K562 treated with DMSO at 1 percent for 48 hours (cell line): ENCODE measurements around the gene RNF208. TPM values are rescaled to one million over a fixed set of nuclear protein-coding genes. Genes with fewer than 3 reads are reported as not detected.

Source experiments
- total RNA-seq: library from RNA; unstranded; fragments of 300-600 nt; gene quantifications from 2 replicates; pipeline ENCODE4 v1.2.3, GENCODE V29; 2022; ENCODE audit warnings: low replicate concordance; ENCODE audit errors: extremely low read depth

Gene RNF208, protein sequence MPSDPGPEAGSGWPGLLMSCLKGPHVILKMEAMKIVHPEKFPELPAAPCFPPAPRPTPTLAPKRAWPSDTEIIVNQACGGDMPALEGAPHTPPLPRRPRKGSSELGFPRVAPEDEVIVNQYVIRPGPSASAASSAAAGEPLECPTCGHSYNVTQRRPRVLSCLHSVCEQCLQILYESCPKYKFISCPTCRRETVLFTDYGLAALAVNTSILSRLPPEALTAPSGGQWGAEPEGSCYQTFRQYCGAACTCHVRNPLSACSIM
- not detected in 2 replicates for total RNA-seq

DNA sequence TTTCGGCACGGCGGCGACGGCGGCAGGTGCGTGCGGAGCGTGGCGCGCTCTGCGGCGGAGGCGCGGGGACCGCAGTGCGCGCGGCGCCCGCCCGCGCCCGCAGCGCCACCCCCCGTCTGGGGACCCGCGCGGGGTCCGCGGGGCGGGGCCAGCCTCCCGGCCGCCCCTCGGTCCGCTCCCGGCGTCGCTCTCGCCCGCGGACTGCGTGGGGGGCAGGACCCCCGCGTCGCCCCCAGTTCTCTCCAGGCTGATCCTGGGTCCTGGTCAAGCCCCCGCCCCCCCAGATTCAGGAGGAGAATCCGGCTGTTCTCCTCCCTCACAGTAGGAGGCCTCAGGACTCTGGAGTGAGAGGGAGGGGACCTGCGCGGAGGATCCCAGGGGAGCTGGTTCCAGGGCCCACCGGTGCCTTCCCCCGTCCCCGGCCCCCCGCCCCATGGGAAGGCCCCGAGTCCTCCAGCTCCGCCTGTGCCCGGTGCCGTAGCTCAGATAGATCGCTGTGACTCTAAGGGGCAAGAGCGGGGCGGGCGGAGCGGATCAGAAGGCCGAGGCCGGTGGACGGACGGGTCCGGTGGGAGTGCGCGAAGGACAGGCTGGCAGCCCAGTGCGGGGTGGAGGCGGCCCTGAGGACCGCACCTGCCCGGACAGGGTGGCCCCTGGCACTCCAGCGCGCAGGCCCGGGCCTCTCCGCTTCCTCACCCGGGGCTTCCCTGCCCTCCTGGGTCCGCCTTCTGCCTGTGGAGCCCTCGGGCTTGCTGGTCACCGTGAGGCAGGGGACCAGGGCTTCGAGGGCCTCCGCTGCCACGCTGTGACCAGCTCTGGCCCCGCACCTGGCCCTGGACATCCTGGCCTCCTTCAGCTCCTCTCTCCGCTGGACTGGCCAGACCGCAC is at the start of gene RNF208:
Gene RNF208 (minus strand): TSS at position 51 of the 888 bp plus-strand sequence. CDS start 1,028 bp downstream, outside the sequence.

DNA sequence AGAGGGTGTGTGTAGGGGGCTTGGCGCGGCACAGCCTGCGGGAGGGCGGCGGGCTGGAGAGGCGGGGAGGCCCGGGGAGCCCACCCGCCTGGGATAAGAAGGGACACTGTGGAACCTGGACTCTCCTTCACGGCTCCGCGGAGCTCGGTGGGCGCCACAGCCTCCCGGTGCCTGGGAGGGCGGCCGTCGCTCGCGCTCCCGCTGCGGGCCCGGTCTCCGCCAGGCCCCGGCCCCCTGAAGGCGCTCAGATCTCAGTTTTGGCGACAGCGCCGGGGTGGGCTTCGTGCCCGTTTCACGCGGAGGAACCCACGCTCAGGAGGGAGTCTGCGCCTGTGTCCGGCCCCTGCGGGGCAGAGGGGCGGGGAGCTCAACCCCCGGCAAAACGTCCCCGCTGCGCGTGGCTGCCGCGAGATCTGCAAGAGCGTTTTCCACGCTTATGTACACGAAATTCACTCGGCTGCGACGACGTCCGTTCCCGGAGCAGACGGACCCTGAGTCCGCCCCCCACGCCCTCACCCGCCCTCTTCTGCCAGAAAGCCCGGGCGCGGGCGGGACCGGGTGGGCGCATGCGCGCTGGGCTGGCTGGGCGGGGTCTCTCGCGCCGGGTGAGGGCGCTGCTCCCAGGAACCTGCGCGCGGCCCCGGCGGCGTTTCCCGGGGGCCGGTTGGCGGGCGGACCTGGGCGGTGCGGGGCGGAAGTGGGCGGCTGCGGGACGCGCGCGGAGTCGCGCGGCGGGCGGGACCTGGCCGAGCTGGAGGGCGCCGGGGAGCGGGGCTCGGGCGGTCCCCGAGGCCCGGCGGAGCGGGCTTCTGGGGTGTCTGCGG is 32.8 kb upstream of the RNF208 start, which contains the start of gene NELFB:
Gene NELFB (plus strand): TSS at position 704 of the 824 bp plus-strand sequence.

DNA sequence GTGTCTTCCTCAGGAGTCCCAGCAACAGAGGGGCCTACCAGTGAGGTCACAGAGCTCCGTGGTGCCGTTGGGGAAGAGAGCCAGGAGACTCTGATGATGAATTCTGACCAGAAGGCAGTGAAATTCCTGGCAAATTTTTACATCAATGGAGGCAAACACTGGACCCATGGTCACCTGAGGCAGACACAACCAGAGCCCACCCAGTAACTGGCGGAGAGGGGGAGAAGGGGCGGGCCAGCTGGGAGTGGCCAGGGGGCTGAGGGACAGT is 29.1 kb upstream of the RNF208 start, which contains the start of gene STPG3:
Gene STPG3 (plus strand): TSS at position 93 of the 268 bp plus-strand sequence. CDS start 1 bp downstream, at position 94.

DNA sequence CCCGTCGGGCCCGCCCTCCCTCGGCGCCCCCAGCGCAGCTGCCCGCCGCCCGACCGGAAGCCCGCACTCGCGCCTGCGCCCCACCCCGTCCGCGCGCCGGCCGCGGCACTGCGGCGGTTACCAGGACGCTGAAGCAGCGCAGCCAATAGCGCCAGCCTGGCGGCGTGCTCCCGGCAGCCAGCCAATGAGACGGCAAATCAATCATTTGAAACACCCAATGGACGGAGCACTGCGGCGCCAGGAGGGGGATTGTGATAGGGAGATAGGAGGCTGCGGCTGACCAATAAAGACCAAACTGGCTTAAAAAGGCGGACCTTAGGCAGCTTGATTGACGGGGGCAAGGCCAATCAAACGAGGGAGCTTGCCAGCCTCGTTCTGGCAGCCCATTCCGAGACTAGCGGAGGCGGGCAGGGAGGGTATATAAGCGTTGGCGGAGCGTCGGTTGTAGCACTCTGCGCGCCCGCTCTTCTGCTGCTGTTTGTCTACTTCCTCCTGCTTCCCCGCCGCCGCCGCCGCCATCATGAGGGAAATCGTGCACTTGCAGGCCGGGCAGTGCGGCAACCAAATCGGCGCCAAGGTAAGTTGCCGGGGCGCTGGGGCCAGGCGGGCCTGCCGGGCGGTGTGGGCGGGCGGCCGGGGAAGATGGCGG is 18.9 kb upstream of the RNF208 start, which contains the start of gene TUBB4B:
Gene TUBB4B (plus strand): TSS at position 447 of the 649 bp plus-strand sequence. CDS start 74 bp downstream, at position 521.

DNA sequence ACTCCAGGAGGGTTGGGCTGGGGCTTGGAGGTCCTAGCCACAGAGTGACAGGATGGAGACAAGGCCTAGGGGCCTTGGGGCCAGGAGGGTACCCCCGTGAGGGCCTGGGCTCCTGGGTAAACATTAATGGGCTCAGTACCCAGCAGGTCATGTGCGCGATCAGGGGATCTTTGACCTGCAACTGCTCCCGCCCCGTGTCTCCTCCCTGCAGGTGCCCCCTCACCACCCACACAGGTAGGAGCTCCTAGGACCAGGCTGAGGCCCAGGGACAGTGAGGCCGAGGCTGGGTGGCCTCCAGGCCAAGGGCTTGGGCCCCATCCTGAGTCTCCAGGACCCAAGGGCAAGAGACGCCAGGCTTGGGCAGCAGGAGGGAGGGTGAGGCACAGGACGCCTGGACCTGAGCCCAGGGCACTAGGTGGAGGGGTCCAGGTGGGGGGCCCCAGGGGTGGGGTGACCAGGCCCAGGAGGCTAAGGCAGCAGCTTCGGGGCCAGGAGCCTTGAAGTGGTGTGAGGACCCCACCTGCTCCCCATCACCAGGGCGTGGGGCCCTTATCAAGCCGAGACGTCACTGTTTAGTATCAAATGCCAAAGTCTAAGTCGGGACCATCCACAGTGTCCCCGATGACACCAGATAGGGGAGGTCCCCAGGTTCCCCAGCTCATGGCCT is 8.8 kb upstream of the RNF208 start, which contains the start of gene SLC34A3:
Gene SLC34A3 (plus strand): TSS at position 197 of the 667 bp plus-strand sequence. CDS start 802 bp downstream, outside the sequence.

DNA sequence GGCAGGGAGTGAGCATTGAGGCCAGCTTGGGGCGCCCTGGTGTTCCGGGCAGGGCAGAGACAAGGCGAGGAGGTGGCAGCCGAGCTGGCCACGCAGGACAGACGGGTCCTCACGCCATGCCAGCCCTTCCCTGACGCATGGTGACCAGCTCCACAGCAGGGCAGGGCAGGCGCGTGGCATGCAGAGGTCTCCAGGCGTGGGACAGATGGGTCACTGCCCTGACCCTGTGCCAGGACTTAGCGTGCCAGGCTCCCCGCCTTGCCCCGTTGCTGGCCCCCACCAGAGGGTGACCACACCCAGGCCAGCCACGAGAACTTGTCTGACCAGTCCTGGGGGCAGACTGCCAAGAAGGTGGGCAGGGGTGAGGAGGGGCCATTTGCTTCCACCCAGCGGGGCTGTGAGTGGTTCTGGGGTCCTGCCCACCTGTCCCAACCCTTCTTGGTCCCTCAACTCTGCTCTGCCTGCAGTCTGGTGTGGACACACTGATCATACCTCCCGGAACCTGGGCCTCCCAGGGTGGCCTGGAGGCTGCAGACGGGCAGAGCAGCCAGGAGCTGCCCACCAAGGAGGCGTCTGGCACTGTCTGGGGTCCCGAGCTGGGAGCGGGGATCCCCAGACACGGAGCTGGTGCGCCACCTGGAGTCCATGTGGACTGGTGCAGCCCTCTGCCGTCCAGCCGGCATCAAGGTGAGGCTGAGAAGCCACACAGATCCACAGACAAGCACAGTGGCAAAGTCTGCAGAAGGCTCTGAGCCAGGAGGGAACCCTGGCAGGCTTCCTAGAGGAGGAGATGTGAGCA is 5.2 kb upstream of the RNF208 start, which contains the start of gene RNF224:
Gene RNF224 (plus strand): TSS at position 449 of the 799 bp plus-strand sequence. CDS start 834 bp downstream, outside the sequence.

DNA sequence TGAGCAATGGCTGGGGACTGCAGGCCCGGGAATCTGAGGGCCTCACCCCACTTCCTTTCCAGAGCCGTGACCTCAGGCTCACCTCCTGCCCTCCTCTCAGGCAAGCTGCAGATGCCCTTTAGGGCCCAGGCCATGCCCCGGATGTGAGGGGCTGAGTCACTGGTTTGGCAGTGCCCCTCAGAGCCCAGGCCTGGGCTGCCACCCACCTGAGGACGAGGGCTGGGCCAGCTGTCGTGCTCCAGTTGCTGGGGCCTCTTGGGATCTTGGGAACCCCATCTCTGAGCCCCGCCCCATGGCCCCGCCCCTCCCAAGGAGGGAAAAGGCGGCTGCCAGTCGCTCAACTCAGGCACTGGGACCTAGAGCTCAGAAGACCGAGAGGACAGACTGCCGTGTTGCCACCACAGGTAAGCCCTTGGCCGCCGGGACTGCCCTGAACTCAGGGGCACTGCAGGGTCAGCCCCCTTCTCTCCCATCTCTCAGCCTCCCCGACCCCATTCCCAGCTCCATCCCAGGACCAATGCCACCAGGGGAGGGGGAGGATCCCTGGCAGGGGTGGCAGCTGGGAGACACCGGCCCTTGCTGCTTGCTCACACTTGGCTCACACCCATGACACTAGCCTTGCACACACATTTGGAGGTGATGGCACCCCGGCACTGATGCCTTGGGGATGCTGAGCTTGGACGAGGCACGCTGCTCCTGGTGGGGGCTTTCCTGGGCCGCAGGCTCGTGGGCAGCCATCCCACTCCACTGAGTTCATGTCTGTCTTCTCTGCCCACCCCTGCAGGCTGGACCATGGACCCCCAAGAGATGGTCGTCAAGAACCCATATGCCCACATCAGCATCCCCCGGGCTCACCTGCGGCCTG is 3.0 kb upstream of the RNF208 start, which contains the start of gene CYSRT1:
Gene CYSRT1 (plus strand): TSS at position 345 of the 865 bp plus-strand sequence. CDS start 448 bp downstream, at position 793.

DNA sequence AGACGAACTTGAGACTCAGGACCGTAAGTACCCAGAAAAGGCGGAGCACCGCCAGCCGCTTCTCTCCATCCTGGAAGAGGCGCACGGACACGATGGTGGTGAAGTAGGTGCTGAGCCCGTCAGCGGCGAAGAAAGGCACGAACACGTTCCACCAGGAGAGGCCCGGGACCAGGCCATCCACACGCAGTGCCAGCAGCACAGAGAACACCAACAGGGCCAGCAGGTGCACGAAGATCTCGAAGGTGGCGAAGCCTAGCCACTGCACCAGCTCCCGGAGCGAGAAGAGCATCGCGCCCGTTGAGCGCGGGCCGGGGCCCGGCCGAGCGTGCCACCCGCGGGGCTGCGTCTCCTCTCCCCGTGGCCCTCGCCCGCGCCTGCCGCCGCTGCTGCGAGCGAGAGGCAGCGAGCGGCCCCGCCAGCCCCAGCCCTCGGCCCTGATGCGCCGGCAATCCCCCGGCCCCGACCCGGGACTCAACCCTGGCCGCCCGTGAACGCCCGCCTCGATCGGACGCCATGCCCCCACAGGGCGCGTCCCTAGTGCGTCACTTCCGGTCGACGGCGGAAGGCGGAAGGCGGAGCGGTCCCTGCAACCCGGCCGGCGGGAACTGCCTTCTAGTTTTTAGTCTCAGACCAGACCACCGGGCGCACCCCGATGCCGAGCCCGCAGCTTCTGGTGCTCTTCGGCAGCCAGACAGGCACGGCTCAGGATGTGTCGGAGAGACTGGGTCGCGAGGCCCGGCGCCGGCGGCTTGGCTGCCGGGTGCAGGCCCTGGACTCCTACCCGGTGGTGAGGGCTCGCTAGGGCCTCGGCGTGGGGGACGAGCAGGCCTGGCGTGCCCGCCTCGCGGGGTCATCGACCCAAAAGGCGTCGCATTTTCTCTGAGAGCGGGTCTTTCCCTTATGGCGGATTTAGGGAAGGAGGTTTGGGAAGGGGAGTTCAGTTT is 16.6 kb downstream of the RNF208 start, which contains the start of the genes NDOR1 and TMEM203:
Gene NDOR1 (plus strand): TSS at position 575 of the 944 bp plus-strand sequence. CDS start 78 bp downstream, at position 653.
Gene TMEM203 (minus strand): TSS at position 523 of the 944 bp plus-strand sequence. CDS start 234 bp downstream, at position 289.

DNA sequence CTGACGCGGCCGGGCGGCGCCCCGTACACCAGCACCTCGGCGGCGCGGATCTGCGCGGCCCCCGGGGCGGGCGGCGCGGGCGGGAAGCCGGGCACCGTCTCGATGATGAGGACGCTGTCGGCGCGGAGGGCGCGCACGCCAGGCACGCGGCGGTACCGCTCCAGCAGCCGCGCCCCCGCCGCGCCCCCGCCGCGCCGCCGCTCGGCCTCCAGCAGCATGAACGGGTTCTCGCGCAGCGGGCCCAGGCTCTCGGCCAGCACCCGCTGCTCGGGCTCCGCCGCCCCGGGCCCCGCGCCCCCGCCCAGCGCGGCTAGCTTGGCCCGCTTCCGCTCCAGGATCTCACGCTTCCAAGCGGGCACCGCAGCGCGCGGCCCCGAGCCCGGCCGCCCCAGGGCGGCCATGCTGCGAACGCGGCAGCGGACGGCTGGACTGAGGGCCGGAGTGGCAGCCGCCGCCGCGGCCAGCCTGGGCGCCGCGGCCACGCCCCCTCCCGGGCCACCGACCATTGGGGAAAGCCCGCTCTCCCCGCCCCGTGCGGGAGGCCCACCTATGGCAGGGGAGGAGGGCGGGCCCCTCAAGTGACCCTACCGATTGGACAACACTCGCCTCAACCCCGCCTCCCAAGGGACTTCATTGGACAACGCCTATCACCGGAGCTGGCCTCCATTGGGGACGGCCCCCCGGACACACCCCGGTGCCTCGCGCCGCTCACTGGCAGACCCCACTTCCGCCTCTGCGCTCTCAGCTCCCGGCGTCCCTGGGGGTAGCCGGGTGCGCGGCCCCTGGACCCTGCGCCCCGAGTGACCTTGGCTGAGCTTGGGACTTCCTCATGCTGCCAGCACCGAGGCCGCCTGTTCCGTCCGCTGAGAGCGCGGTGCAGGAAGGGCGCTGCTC is 21.5 kb downstream of the RNF208 start, which contains the start of gene TPRN:
Gene TPRN (minus strand): TSS at position 431 of the 894 bp plus-strand sequence. CDS start 30 bp downstream, at position 401.

DNA sequence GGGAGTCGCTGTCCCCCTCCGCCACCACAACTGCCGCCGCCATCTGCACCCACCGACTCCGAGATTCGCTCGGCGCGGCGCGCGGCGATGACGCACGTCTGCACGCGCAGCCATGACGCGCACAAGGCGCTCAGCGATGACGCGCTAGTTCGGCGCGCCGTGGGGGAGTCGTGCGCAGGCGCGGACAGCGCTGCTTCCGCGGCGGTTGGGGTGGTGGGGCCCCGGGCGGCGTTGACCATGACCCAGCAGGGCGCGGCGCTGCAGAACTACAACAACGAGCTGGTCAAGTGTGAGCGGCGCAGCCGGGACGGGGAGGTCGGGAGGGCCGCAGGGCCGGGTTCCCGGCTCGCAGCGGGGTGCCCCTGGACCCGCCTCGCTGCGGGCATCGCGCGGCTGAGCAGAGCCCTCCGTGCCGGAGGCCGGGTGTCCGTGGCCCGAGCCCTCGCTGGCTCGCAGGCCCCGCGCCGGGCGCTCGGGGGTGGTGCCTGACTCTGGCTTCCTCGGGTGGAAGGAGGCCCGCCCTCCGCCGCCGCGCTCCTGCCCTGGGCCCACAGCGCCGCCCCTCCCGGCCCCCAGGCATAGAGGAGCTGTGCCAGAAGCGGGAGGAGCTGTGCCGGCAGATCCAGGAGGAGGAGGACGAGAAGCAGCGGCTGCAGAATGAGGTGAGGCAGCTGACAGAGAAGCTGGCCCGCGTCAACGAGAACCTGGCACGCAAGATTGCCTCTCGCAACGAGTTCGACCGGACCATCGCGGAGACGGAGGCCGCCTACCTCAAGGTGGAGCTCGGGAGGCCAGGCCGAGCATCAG is 33.3 kb downstream of the RNF208 start, which contains the start of the genes ANAPC2 and SSNA1:
Gene ANAPC2 (minus strand): TSS at position 71 of the 807 bp plus-strand sequence. CDS start 28 bp downstream, at position 43.
Gene SSNA1 (plus strand): TSS at position 187 of the 807 bp plus-strand sequence. CDS start 51 bp downstream, at position 238.

Other genes starting within 250 kb of the RNF208 start
- not detected in 2 replicates for gene PTGDS, start 244.7 kb downstream of the RNF208 start, total RNA-seq
- not detected in 2 replicates for gene LCNL1, start 239.2 kb downstream of the RNF208 start, total RNA-seq
- not detected in 2 replicates for gene PAXX, start 229.8 kb downstream of the RNF208 start, total RNA-seq
- not detected in 2 replicates for gene CLIC3, start 225.7 kb downstream of the RNF208 start, total RNA-seq
- gene ABCA2, start 194.0 kb downstream of the RNF208 start, total RNA-seq: not detected in 2 replicates
- gene FUT7, start 190.2 kb downstream of the RNF208 start, total RNA-seq: not detected in 2 replicates
- not detected in 2 replicates for gene NPDC1, start 176.1 kb downstream of the RNF208 start, total RNA-seq
- gene ENTPD2, start 168.2 kb downstream of the RNF208 start, total RNA-seq: not detected in 2 replicates
- gene SAPCD2, start 151.7 kb downstream of the RNF208 start, total RNA-seq: not detected in 2 replicates
- not detected in 2 replicates for gene UAP1L1, start 144.7 kb downstream of the RNF208 start, total RNA-seq
- 167 TPM in 1 of 2 replicates, not detected in the other for gene MAN1B1, start 135.3 kb downstream of the RNF208 start, total RNA-seq
- gene DPP7, start 107.5 kb downstream of the RNF208 start, total RNA-seq: not detected in 2 replicates
- gene GRIN1, start 83.1 kb downstream of the RNF208 start, total RNA-seq: not detected in 2 replicates
- not detected in 2 replicates for gene LRRC26, start 52.2 kb downstream of the RNF208 start, total RNA-seq
- gene TMEM210, start 50.2 kb downstream of the RNF208 start, total RNA-seq: not detected in 2 replicates
- gene ANAPC2, start 33.7 kb downstream of the RNF208 start, total RNA-seq: not detected in 2 replicates
- not detected in 2 replicates for gene SSNA1, start 33.6 kb downstream of the RNF208 start, total RNA-seq
- gene TPRN, start 21.5 kb downstream of the RNF208 start, total RNA-seq: not detected in 2 replicates
- gene TMEM203, start 16.6 kb downstream of the RNF208 start, total RNA-seq: not detected in 2 replicates
- not detected in 2 replicates for gene NDOR1, start 16.5 kb downstream of the RNF208 start, total RNA-seq
- gene CYSRT1, start 2.9 kb upstream of the RNF208 start, total RNA-seq: not detected in 2 replicates
- not detected in 2 replicates for gene RNF224, start 5.3 kb upstream of the RNF208 start, total RNA-seq
- not detected in 2 replicates for gene SLC34A3, start 8.7 kb upstream of the RNF208 start, total RNA-seq
- gene TUBB4B, start 19.0 kb upstream of the RNF208 start, total RNA-seq: 943 TPM in 1 of 2 replicates, not detected in the other
- not detected in 2 replicates for gene STPG3, start 29.0 kb upstream of the RNF208 start, total RNA-seq
- not detected in 2 replicates for gene NELFB, start 33.1 kb upstream of the RNF208 start, total RNA-seq
- gene TOR4A, start 55.5 kb upstream of the RNF208 start, total RNA-seq: 87.0 TPM in 1 of 2 replicates, not detected in the other
- gene NRARP, start 80.0 kb upstream of the RNF208 start, total RNA-seq: not detected in 2 replicates
- gene EXD3, start 200.9 kb upstream of the RNF208 start, total RNA-seq: not detected in 2 replicates
- not detected in 2 replicates for gene NOXA1, start 201.2 kb upstream of the RNF208 start, total RNA-seq
- not detected in 2 replicates for gene ENTPD8, start 219.1 kb upstream of the RNF208 start, total RNA-seq
- not detected in 2 replicates for gene NSMF, start 237.1 kb upstream of the RNF208 start, total RNA-seq